RWPE1 (cell line): ENCODE results near the gene PAQR9.
"Not testable (repeated sequence)": the region's sequence is repeated elsewhere in the genome, so short reads cannot be mapped to it uniquely, and the experiment has no call there.

Source experiments
- CTCF ChIA-PET: fragments of 350-600 bp; sonication (Branson Sonifier 250); formaldehyde crosslinking; extraction: SDS; loops from one replicate; lab custom pipeline; 2021; lab: Yijun Ruan, JAX
- POLR2A ChIA-PET: fragments of 400-600 bp; formaldehyde crosslinking; extraction: SDS; loops from one replicate; lab custom pipeline; 2020; ENCODE audit warnings: antibody characterized with exemption; ENCODE audit not compliant: low non-redundant PET; lab: Yijun Ruan, JAX
- DNase-seq: peaks from one replicate; pipeline ENCODE4 v3.0.0; 2012; ENCODE audit warnings: low spot score
- H3K27ac ChIP-seq: fragments of 450-650 bp; 2 replicates; pipeline ENCODE4 v1.5.1; 2017
- CTCF ChIP-seq: fragments of 450-650 bp; conservative IDR thresholded peaks from 2 replicates; pipeline ENCODE4 v1.5.1; 2017; ENCODE audit warnings: low read depth, mild to moderate bottlenecking

Gene PAQR9

DNA sequence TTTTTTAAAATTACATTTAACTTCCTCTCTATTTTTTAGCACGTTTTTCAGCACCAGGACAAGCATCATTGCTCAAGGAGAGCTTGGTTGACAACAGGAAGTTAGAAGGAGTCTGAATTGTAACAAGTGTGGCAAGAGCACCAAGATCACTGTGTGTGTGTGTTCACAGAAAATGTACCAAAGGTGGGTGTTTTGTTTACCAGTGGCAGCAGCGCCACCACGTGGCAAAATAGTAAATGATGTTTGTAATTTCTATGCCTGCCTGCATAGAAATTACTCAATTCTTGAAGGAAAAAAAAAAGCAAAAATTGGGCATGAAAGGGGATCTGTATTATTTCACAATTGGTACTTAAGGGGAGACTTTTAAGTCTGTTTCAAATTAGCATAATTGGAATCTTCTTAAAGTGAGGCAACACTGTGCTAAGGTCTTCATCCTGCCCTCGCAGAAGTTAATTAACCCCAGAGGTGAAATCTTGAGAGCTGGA, 30.5 kb upstream of the PAQR9 start:
- peak; percentile 82 for TF ChIP-seq CTCF
- CTCF ChIA-PET: interaction anchor here (0.7 to 2.0 kb wide), 6 partner anchors 9 to 407 kb away, joined by 4 to 11 read pairs (median 6); no protein-coding TSS in a partner anchor
- DNase-seq: peak; percentile 54
- H3K27ac ChIP-seq: no peak overlapping the region
- POLR2A ChIA-PET: no interaction called here

DNA sequence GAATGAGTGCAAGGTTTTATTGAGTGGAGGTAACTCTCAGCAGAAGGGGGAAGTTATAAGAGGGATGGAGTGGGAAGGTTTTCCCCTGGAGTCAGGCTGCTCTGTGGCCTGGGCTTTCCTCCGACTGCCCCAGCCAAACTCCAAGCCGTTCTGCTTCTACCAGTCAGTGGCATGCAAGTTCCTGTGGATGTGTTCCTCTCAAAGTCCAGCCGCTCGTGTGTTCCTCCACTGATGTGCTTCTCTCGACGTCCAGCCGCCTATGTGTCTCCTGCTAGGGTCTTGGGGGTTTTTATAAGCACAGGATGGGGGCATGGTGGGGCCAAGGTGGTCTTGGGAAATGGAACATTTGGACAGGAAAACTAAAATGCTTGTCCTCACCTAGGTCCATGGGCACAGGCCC, 28.8 kb upstream of the PAQR9 start:
- CTCF ChIA-PET: interaction anchor here (0.6 to 1.2 kb wide), 3 partner anchors 163 to 488 kb away, joined by 3 read pairs; no protein-coding TSS in a partner anchor
- no peak for TF ChIP-seq CTCF
- DNase-seq: no peak
- POLR2A ChIA-PET: no interaction called here
- H3K27ac ChIP-seq: no peak overlapping the region

DNA sequence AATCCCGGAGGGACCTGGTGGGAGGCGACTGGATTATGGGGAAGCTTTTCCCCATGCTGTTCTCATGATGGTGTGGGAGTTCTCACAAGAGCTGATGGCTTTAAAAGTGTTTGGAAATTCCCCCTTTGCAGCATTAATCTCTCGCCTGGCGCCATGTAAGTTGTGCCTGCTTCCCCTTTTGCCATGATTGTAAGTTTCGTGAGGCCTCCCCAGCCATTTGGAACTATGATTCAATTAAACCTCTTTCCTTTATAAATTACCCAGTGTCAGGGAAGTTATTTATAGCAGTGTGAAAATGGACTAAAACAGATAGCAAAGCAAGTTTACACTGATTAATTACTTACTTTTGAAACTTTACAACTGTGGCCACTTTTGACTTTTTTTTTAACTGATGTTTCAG, 27.2 kb upstream of the PAQR9 start:
- TF ChIP-seq CTCF: no peak
- ChIA-PET CTCF (interaction anchor here (0.6 to 1.1 kb wide), 2 partner anchors 162 to 179 kb away, joined by 3 to 4 read pairs; no protein-coding TSS in a partner anchor), POLR2A (no interaction called here)
- no peak for DNase-seq
- H3K27ac ChIP-seq: no peak overlapping the region

GRCh38 chr3:142988826-142989225, 25.4 kb upstream of the PAQR9 start:
- CTCF ChIA-PET: interaction anchor here (2.3 kb wide), 1 partner anchor 161 kb away, joined by 8 read pairs; no protein-coding TSS in a partner anchor

DNA sequence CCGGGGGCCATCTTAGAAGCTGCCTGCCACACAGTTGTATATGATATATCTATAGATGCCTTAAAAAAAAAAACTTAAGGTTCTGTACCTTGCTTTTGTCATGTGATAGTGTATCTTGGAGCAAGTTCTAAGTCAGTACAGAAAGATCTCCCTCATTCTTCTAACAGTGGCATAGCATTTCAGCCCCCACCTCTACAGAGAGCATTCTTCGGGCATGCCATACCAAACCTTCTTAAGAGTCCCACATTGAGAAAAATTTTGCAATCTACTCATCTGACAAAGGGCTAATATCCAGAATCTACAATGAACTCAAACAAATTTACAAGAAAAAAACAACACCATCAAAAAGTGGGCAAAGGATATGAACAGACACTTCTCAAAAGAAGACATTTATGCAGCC, 24.7 kb upstream of the PAQR9 start:
- H3K27ac ChIP-seq, DNase-seq, POLR2A ChIA-PET: not testable (repeated sequence)
- CTCF ChIA-PET: interaction anchor here (0.6 to 2.3 kb wide), 4 partner anchors 57 to 160 kb away, joined by 3 to 8 read pairs (median 4); no protein-coding TSS in a partner anchor

More at GRCh38 chr3:142988826-142989225, 25.4 kb upstream of the PAQR9 start:
- H3K27ac ChIP-seq, DNase-seq, POLR2A ChIA-PET: not testable (repeated sequence)

DNA sequence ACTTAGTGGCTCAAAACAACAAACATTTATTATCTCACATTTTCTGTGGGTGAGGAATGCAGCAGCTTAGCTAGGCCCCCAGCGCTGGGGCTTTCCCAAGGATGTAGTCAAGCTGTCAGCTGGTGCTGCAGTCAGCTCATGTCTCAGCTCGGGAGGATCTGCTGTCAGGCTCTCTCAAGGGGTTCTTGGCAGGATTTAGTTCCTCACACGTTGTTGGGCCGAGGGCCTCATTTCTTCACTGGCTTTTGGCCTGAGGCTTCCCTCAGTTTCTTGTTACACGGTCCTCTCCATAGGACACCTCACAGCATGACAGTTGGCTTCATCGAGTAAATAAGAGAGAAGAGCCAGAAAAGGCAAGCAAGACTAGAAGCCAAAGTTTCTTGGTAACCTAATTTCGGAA, 24.2 kb upstream of the PAQR9 start:
- ChIA-PET POLR2A (no interaction called here), CTCF (interaction anchor here (0.6 to 2.3 kb wide), 5 partner anchors 56 to 169 kb away, joined by 3 to 8 read pairs (median 4); no protein-coding TSS in a partner anchor)
- DNase-seq: no peak
- no peak for TF ChIP-seq CTCF
- H3K27ac ChIP-seq: no peak overlapping the region

DNA sequence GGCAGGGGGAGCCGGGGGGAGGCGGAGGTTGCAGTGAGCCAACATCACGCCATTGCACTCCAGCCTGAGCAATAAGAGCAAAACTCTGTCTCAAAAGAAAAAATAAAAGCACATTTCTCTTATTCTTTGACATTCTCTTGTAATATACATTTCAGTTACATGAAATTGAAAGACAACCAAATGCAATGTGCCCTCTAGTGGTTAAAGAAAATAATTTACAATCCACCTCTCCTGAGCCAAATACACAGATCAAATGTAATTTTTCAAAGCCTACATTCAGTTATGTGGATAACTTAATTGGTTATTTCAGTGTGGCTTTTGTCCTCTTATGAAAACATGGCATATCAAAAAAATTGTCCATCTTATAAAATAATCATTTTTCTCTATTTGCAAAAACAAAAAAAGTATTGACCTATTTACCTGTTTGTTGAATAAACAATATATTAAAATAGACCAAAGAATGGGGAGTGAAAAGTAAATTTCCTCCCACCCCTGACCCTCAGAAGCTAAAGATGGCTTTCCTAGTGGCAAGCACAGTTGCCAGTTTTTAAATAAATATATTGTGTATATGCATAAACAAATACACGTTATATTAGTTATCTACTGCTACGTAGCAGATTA, 23.7 kb upstream of the PAQR9 start:
- peak; percentile 76 for TF ChIP-seq CTCF
- ChIA-PET CTCF (interaction anchor here (0.6 to 2.3 kb wide), 11 partner anchors 9 to 1844 kb away, joined by 3 to 8 read pairs (median 3); no protein-coding TSS in a partner anchor), POLR2A (no interaction called here)
- peak; percentile 49 for DNase-seq
- H3K27ac ChIP-seq: no peak overlapping the region
